HG03135 (cell line): Measurements from ENCODE around the gene KCNQ5.
"Not testable (repeated sequence)": the region's sequence is repeated elsewhere in the genome, so short reads cannot be mapped to it uniquely, and the experiment has no call there.

Experiments
- ATAC-seq: cut with Tn5 transposase; IDR thresholded peaks from one replicate; pipeline ENCODE4 v1.9.1; 2021; ENCODE audit warnings: mild to moderate bottlenecking, moderate library complexity; ENCODE audit not compliant: unreplicated experiment

The KCNQ5 gene

DNA sequence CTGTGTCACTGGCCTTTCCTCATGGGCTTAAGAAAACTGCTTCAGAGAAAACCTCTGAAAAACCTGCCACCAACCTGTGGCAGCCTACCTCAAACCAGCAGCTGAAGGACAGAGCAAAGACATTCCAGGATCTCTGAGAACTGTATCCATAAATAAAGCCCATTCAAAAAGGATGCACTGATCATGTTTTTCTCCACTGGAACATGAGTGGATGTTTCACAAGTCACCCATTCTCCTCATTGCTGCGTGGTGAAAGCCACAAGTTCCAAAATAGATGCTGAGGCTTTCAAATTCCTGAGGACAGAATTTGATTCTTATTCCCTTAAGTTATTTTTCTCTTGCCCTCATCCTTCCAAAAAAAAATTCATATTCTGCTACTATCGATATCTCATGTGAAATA is 322.8 kb downstream of the KCNQ5 start:
- ATAC-seq, result no peak

DNA sequence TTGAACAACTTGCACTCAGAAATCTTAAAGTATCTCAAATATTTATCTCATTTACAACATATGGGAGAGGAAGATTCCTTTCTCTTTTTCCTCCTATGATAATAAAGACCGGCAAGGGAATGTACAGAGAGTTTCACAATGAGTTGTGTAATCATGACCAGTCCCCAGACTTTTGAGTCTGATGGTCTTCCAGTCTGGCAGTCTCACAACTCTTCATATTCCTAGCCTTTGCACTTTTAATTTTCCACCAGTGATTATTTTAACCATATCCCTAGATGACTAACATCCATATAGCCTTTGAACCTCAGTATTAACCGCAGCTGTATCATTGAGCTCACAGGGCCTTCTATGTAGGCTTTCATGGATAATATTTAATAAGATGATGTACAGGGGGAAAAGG is 324.9 kb downstream of the KCNQ5 start:
- ATAC-seq, result no peak

- ATAC-seq, result no peak
Observed at GRCh38 chr6:72947534-72947933, 325.7 kb downstream of the KCNQ5 start.

- no peak for ATAC-seq
Observed at GRCh38 chr6:72948153-72948552, 326.3 kb downstream of the KCNQ5 start.

GRCh38 chr6:72950114-72950860 is 328.4 kb downstream of the KCNQ5 start:
- ATAC-seq, result no peak

GRCh38 chr6:72952808-72953630 is 331.2 kb downstream of the KCNQ5 start:
- no peak for ATAC-seq

DNA sequence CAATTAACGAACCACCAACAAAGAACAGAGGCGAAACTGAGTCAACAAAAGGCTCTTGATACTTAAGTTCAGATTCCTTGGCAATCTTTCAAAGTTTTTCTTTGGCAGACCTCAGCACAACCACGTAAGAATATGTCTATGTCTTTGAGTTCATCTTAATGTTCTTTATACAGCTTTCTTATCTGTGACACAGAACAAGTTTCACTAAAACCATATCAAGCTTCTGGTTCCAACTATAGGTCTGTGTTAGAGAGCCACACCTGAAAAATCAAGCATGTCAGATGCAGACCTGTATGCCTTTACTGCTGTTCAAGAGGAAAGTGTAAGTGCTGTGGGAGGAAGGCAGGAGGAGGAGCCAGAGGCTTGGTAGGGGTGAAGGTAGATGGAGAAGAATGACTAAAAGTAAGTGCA is 332.1 kb downstream of the KCNQ5 start:
- ATAC-seq, result no peak

GRCh38 chr6:72954716-72955115 is 332.9 kb downstream of the KCNQ5 start:
- no peak for ATAC-seq

DNA sequence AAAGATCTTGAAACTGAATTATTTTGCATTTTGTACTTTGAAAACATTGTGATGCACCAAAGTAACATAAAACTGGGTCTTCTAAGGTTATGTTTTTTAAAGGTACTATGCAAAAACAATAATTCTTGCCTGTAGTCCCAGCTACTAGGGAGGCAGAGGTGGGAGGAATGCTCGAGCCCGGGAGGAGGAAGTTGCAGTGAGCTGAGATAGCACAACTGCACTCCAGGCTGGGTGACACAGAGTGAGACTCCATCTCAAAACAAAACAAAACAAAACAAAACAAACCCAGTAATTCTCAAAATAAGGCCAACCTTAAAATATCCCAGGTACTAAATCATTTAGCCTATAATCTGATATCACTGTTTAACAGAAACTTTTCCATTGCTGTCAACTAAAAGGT is 333.8 kb downstream of the KCNQ5 start:
- no peak for ATAC-seq

DNA sequence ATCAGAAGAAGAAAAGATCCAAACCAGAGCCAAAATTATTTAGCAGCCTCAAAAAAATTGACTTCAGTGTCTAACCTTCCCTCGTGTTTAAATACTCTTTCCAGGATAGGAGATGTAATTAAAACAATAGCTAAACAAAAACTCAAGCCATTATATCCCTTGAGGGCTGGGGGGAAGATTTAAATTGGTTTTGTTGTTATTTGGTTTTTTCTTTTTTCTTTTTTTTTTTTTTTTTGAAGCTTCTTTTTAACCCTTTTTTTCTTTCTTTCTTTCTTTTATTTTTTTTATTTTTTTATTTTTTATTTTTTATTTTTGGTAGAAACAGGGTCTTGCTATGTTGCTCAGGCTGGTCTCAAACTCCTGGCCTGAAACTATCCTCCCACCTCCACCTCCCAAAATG is 334.4 kb downstream of the KCNQ5 start:
- ATAC-seq, result no peak

DNA sequence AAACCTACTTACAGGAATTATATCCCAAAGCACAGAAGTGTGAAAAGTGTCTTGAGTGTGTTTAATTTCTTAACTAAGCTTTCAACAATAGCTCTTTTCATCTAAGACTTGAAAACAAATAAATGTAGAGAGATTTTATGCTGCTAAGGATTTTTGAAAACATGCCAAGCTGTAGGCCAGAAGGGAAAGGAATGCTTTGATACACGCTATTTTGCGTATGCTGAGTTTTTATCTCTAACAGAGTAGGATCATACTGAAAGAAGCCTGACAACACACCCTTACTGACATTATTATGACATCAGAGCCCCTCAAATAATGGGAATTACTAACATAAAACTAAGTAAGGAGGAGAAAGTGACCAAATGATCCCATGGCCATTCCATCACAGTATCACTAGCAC is 338.0 kb downstream of the KCNQ5 start:
- ATAC-seq, result no peak

- ATAC-seq, result no peak
Observed at GRCh38 chr6:72963946-72964345, 342.1 kb downstream of the KCNQ5 start.

- no peak for ATAC-seq
Observed at GRCh38 chr6:72966628-72967280, 344.9 kb downstream of the KCNQ5 start.

GRCh38 chr6:72967329-72967728 is 345.5 kb downstream of the KCNQ5 start:
- ATAC-seq, result no peak

DNA sequence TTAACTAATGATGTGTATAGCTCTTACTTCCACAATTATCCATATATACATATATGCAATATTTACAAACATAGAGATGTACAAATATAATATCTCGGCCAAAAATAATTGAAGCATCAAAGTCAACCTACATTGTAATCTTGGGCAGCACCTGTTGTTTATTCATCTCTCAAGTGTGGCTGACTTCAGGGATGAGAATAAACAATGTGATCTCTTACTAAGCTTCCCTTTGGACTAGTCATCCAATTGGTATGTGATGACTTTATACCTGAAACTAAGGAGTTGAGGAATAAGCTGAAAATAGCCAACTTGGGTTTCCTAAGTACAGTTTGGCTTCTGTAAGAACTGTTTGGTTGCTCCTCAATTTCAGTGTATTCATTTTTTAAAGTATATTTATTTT is 346.8 kb downstream of the KCNQ5 start:
- no peak for ATAC-seq

- ATAC-seq, result no peak
Observed at GRCh38 chr6:72969666-72970065, 347.8 kb downstream of the KCNQ5 start.

DNA sequence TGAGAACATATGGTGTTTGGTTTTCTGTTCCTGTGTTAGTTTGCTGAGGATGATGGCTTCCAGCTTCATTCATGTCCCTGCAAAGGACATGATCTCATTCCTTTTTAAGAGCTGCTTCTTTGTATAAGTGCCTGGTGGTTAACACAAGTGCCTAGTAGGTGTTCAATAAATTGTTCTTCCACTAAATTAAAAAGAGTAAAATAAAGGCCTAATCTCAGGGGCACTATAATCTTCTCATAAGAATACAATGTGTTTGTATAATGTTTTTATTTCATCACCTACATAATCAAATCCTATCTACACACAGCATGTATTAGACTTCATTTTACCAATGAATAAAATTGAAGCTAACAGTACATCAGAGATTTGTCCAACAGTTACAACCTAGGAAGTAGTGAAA is 350.7 kb downstream of the KCNQ5 start:
- no peak for ATAC-seq

GRCh38 chr6:72974276-72974675 is 352.4 kb downstream of the KCNQ5 start:
- no peak for ATAC-seq

DNA sequence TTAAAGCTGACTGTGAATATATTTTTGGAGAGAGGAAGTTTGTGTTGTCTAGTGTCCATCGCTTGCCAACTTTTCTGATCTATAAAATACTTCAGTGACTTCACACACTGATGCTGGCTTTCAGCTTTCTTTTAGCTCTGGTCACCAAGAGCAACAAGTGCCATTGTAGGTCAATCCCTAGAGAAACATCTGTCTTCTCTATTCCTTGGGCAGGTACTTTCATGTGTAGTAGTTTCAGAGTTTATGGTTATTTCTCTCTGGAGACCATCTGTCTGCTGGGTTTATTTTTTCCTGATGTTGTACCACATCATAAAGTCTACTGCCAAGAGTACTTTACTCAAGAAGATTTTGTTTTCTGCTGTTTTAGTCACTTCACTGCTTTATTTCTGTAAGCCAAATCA is 353.5 kb downstream of the KCNQ5 start:
- ATAC-seq, result no peak

DNA sequence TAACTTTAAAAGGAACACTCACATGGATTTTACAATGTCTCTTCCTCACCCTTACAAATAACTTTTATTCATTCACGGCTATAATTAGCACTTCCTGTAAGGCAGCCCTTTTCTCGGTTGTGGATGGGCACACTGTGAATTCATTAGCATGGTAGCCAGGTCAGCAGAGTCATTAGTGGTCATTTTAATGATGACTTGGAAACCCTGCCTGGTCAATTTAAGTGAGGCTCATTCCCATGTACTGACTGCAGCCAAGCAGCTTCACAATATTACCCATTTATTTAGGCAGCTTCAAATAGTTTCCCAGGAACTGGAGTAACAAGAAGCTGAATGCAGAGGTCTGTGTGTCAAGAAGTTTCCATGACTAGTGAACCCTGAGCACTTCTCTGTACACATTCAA is 354.6 kb downstream of the KCNQ5 start:
- no peak for ATAC-seq

GRCh38 chr6:72977114-72977513 is 355.2 kb downstream of the KCNQ5 start:
- ATAC-seq, result peak; percentile 80

- ATAC-seq, result not testable (repeated sequence)
Observed at GRCh38 chr6:72978808-72979207, 356.9 kb downstream of the KCNQ5 start.
